Smooth muscle cell (in vitro differentiated cells): ENCODE results near the gene KLHDC7B. TPM values are rescaled to one million over a fixed set of nuclear protein-coding genes. Genes with fewer than 3 reads are reported as not detected.

ENCODE experiments used
- DNase-seq: peaks from one replicate; lab custom pipeline; 2025; ENCODE audit not compliant: unreplicated experiment; lab: John Stamatoyannopoulos, UW
- H2AFZ ChIP-seq: fragments of 200-600 bp; sonication (generic); 2 replicates; pipeline ENCODE4 v1.6.0; 2016; ENCODE audit warnings: antibody characterized with exemption, low read depth, mild to moderate bottlenecking
- H3F3A ChIP-seq: fragments of 200-600 bp; sonication (generic); 2 replicates; pipeline ENCODE4 v1.6.0; 2017; ENCODE audit warnings: antibody characterized with exemption, low read depth
- H3K27ac ChIP-seq: fragments of 200-600 bp; sonication (generic); 2 replicates; pipeline ENCODE4 v1.5.1; 2016; ENCODE audit warnings: low read depth, mild to moderate bottlenecking
- H3K27me3 ChIP-seq: fragments of 200-600 bp; sonication (generic); 2 replicates; pipeline ENCODE4 v1.6.1; 2016; ENCODE audit warnings: low read depth, mild to moderate bottlenecking
- H3K36me3 ChIP-seq: fragments of 200-600 bp; sonication (generic); 2 replicates; pipeline ENCODE4 v1.5.1; 2016; ENCODE audit warnings: low read depth
- H3K4me1 ChIP-seq: fragments of 200-600 bp; sonication (generic); 2 replicates; pipeline ENCODE4 v1.5.1; 2016; ENCODE audit warnings: low read depth
- H3K4me2 ChIP-seq: fragments of 200-600 bp; sonication (generic); 2 replicates; pipeline ENCODE4 v1.6.0; 2016; ENCODE audit warnings: mild to moderate bottlenecking
- H3K4me3 ChIP-seq: fragments of 200-600 bp; sonication (generic); 2 replicates; pipeline ENCODE4 v1.5.1; 2016; ENCODE audit warnings: mild to moderate bottlenecking
- H3K79me2 ChIP-seq: fragments of 200-600 bp; sonication (generic); 2 replicates; pipeline ENCODE4 v1.6.0; 2016; ENCODE audit warnings: low read depth, mild to moderate bottlenecking
- H3K9ac ChIP-seq: fragments of 200-600 bp; sonication (generic); 2 replicates; pipeline ENCODE4 v1.6.0; 2016; ENCODE audit warnings: low read depth
- H3K9me3 ChIP-seq: fragments of 200-600 bp; sonication (generic); replicated peaks from 2 replicates; pipeline ENCODE4 v1.5.1; 2016; ENCODE audit warnings: low read depth
- H4K20me1 ChIP-seq: fragments of 200-600 bp; sonication (generic); 2 replicates; pipeline ENCODE4 v1.6.0; 2016; ENCODE audit warnings: low read depth
- CTCF ChIP-seq: fragments of 200-600 bp; sonication (generic); IDR thresholded peaks from 2 replicates; pipeline ENCODE4 v1.5.1; 2017; ENCODE audit warnings: borderline replicate concordance, mild to moderate bottlenecking, antibody characterized with exemption; ENCODE audit not compliant: insufficient read depth, poor library complexity, severe bottlenecking
- WGBS: methylation state at CpG from one replicate; pipeline ENCODE4 v1.1.7; 2016; ENCODE audit warnings: low lambda C conversion rate; 5-methylcytosine and 5-hydroxymethylcytosine counted together
- polyA plus RNA-seq: library from polyadenylated mRNA; unstranded; fragments of >200 nt; fragmentation: Nextera tagmentation; extraction: Ambion mirVana; gene quantifications from 2 replicates; pipeline ENCODE4 v1.2.1, GENCODE V29; 2016
- total RNA-seq: library from RNA; depleted of rRNA; stranded (reverse); fragments of >200 nt; gene quantifications from 2 replicates; pipeline ENCODE4 v1.2.3, GENCODE V29; 2014

KLHDC7B gene
- total and polyA plus RNA-seq, 2 experiments from 2014 or later: 1.1 to 1.5 TPM

DNA sequence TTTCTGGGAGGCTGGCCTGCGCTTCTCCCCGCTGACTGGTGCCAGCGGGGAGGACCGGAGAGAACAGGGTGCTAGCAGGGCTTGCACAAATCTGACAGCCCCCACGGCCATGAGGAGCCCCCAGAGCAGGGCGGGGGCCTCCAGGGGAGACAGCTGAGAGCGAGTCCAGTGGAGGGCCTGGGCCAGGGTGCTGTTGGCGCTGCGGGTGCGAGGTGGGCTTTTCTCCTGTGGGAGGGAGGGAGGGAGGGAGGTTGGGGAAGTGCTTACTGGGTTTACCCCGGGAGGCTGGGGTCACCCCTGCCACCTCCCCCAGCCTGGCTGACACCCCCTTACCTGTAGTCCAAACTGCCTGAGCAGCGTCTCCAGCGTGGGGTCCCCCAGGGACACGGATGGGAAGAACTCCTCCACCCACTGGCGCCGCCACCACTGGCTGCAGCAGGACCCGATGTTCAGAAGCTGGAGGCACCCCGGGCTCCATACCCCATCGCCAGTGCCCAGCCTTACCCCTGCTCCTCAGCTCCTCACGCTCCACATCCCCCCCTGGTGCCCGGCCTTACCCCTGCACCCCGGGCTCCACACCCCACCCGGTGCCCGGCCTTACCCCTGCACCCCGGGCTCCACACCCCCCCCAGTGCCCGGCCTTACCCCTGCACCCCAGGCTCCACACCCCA is 42.1 kb upstream of the KLHDC7B start:
- H3K9ac ChIP-seq: no peak overlapping the region
- no peak for TF ChIP-seq CTCF
- no peaks in the 10 kb centered on the region for H4K20me1 ChIP-seq
- no peak overlapping the region for H3K27ac ChIP-seq
- H3K4me1 ChIP-seq: peaks cover 7% of the 10 kb centered on the region
- 97% methylated on average over 6 of the region's 26 CpGs for WGBS
- H3K9me3 ChIP-seq: no peaks in the 10 kb centered on the region
- no peak for DNase-seq
- H3K4me3 ChIP-seq: no peak overlapping the region
- no peaks in the 10 kb centered on the region for H3K36me3 ChIP-seq
- peaks cover 2% of the 10 kb centered on the region for H3F3A ChIP-seq
- no peak overlapping the region for H3K4me2 ChIP-seq
- no peak overlapping the region for H2AFZ ChIP-seq
- H3K79me2 ChIP-seq: peaks cover 20% of the 10 kb centered on the region
- H3K27me3 ChIP-seq: no peaks in the 10 kb centered on the region

DNA sequence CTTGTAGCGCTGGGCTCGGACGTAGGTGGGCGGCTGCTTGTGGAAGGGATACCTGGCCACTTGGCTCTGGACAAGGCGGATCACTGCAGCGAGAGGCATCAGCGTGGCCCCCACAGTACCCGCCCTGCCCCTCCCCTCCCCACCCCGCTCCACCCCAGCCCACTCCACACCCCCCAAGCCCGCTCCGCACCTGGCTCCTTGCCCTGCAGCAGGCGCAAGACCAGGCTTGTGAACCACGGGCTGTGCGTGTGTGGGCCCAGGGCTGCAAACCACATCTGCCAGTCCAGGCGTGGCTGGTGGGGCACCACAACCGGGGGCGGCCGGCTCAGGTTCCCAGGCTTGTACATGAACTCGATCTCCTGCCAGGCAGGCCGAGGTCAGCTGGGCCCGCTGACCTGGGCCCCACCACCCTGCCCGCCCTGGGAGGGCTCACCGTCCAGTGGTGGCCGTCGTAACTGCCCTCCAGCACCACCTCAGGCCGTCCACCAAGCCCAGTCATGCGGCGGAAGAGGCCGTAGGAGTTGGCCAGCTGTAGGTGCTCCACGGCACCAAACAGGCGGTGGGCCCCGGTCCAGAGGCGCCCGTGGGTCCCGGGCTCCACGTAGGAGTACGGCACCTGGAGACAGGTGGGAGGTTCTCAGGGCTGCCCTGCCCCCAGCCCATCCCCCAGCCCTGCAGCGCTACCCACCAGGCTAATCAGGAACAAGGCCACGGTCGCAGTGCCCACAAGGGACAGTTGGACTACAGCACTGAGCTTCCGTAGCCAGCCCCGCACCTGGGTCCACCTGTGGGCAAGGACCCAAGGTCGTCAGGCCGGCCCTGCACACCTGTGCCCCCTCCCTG is 41.1 kb upstream of the KLHDC7B start:
- Histone ChIP-seq H3K36me3 (no peaks in the 10 kb centered on the region), H3K9ac (no peak overlapping the region), H3K4me3 (no peak overlapping the region), H2AFZ (no peak overlapping the region), H3K27me3 (no peaks in the 10 kb centered on the region), H4K20me1 (peaks cover 5% of the 10 kb centered on the region), H3K4me2 (no peak overlapping the region), H3K9me3 (no peaks in the 10 kb centered on the region), H3K79me2 (peaks cover 30% of the 10 kb centered on the region), H3F3A (peaks cover 6% of the 10 kb centered on the region), H3K4me1 (peaks cover 12% of the 10 kb centered on the region), H3K27ac (no peak overlapping the region)
- WGBS: 98% methylated on average over 30 of the region's 44 CpGs
- no peak for TF ChIP-seq CTCF
- DNase-seq: no peak

GRCh38 chr22:50505276-50505775 is 40.4 kb upstream of the KLHDC7B start:
- H3K4me1 ChIP-seq: peaks cover 12% of the 10 kb centered on the region
- no peak overlapping the region for H3K27ac ChIP-seq
- H2AFZ ChIP-seq: no peak overlapping the region
- no peak overlapping the region for H3K4me2 ChIP-seq
- H3K36me3 ChIP-seq: no peaks in the 10 kb centered on the region
- peaks cover 6% of the 10 kb centered on the region for H4K20me1 ChIP-seq
- no peaks in the 10 kb centered on the region for H3K9me3 ChIP-seq
- no peak overlapping the region for H3K4me3 ChIP-seq
- H3K27me3 ChIP-seq: no peaks in the 10 kb centered on the region
- 97% methylated on average over 9 of the region's 14 CpGs for WGBS
- H3K9ac ChIP-seq: no peak overlapping the region
- no peak for TF ChIP-seq CTCF
- DNase-seq: no peak
- H3F3A ChIP-seq: peaks cover 6% of the 10 kb centered on the region
- H3K79me2 ChIP-seq: peaks cover 37% of the 10 kb centered on the region
